SK-N-SH (cell line): ENCODE measurements around the gene USP48. TPM values are rescaled to one million over a fixed set of nuclear protein-coding genes. Genes with fewer than 3 reads are reported as not detected.

Experiments
- CTCF ChIA-PET: fragments of 300-600, 350-600 bp; formaldehyde crosslinking; extraction: SDS; loops from one replicate; lab custom pipeline; 2021; lab: Yijun Ruan, JAX
- POLR2A ChIA-PET: fragments of 350-600 bp; sonication (Branson Sonifier 250); formaldehyde crosslinking; extraction: SDS; loops from one replicate; lab custom pipeline; 2020; ENCODE audit warnings: antibody characterized with exemption, inconsistent platforms; lab: Yijun Ruan, JAX
- DNase-seq: peaks from one replicate; pipeline ENCODE4 v3.0.0; 2012
- H2AFZ ChIP-seq: fragments of 200-600 bp; sonication (generic); 2 replicates; pipeline ENCODE4 v1.8.1; 2016; ENCODE audit warnings: antibody characterized with exemption, mild to moderate bottlenecking, low read depth
- H3F3A ChIP-seq: fragments of 200-600 bp; sonication (generic); replicated peaks from 2 replicates; pipeline ENCODE3; 2016; ENCODE audit warnings: antibody characterized with exemption, mild to moderate bottlenecking; ENCODE audit not compliant: insufficient read depth
- H3K27ac ChIP-seq, 2 experiments: fragments of 200-500 bp in 1 of 2; fragments of 200-600 bp in 1 of 2; sonication (Bioruptor generic) in 1 of 2; sonication (generic), shearing (Covaris generic) in 1 of 2; 2 replicates each; pipeline versions ENCODE4 v1.5.1 to v1.6.1; 2014 to 2016; ENCODE audit warnings: low read depth in 2 of 2, inconsistent platforms in 1 of 2, low read length in 1 of 2, mild to moderate bottlenecking in 1 of 2, mixed read lengths in 1 of 2
- H3K27me3 ChIP-seq: fragments of 200-600 bp; sonication (generic), shearing (Covaris generic); 2 replicates; pipeline ENCODE4 v1.6.1; 2016; ENCODE audit warnings: mixed run types; ENCODE audit not compliant: insufficient read depth
- H3K36me3 ChIP-seq, 2 experiments: fragments of 200-500 bp in 1 of 2; fragments of 200-600 bp in 1 of 2; sonication (Bioruptor generic) in 1 of 2; sonication (generic) in 1 of 2; replicated peaks in 1 of 2; 2 replicates each; pipeline versions ENCODE3 to v1.5.1; 2014 to 2016; ENCODE audit warnings: low read length in 1 of 2, mild to moderate bottlenecking in 1 of 2; ENCODE audit not compliant: insufficient read depth in 2 of 2, control insufficient read depth in 1 of 2
- H3K4me1 ChIP-seq, 2 experiments: fragments of 200-500 bp in 1 of 2; fragments of 200-600 bp in 1 of 2; sonication (Bioruptor generic) in 1 of 2; sonication (generic), shearing (Covaris generic) in 1 of 2; 2 replicates each; pipeline versions ENCODE4 v1.5.1 to v1.6.1; 2014 to 2016; ENCODE audit warnings: low read depth in 1 of 2, low read length in 1 of 2, mixed run types in 1 of 2; ENCODE audit not compliant: insufficient read depth in 2 of 2, control insufficient read depth in 1 of 2
- H3K4me2 ChIP-seq: fragments of 200-600 bp; sonication (generic), shearing (Covaris generic); 2 replicates; pipeline ENCODE4 v1.6.1; 2017; ENCODE audit warnings: mixed run types
- H3K4me3 ChIP-seq, 2 experiments: fragments of 200-500 bp in 1 of 2; fragments of 200-600 bp in 1 of 2; sonication (Bioruptor generic) in 1 of 2; sonication (generic), shearing (Covaris generic) in 1 of 2; 2 replicates each; pipeline versions ENCODE4 v1.5.1 to v1.8.1; 2014 to 2016; ENCODE audit warnings: low read depth in 2 of 2, inconsistent platforms in 1 of 2, low read length in 1 of 2, mild to moderate bottlenecking in 1 of 2, mixed read lengths in 1 of 2, moderate library complexity in 1 of 2
- H3K79me2 ChIP-seq: fragments of 200-600 bp; sonication (generic); 2 replicates; pipeline ENCODE4 v1.8.1; 2017; ENCODE audit warnings: mild to moderate bottlenecking; ENCODE audit not compliant: insufficient read depth
- H3K9ac ChIP-seq: fragments of 200-600 bp; sonication (generic); 2 replicates; pipeline ENCODE4 v1.6.1; 2017; ENCODE audit warnings: mixed run types
- H3K9me2 ChIP-seq: fragments of 200-600 bp; sonication (generic); 2 replicates; pipeline ENCODE4 v1.6.1; 2017; ENCODE audit warnings: mixed run types
- H3K9me3 ChIP-seq: fragments of 200-600 bp; sonication (generic); 2 replicates; pipeline ENCODE4 v1.6.1; 2017; ENCODE audit warnings: mixed run types, mild to moderate bottlenecking, moderate library complexity
- H4K20me1 ChIP-seq: fragments of 200-600 bp; sonication (generic); 2 replicates; pipeline ENCODE4 v1.6.1; 2017; ENCODE audit warnings: mild to moderate bottlenecking, mixed run types; ENCODE audit not compliant: insufficient read depth
- CHD2 ChIP-seq: fragments of 150-350 bp; IDR thresholded peaks from 2 replicates; pipeline ENCODE4 v1.6.1; 2018; ENCODE audit warnings: low read length; ENCODE audit not compliant: partially characterized antibody
- CTCF ChIP-seq: fragments of 200-600 bp; sonication (generic); IDR thresholded peaks from 2 replicates; pipeline ENCODE4 v1.6.1; 2017; ENCODE audit warnings: antibody characterized with exemption, mild to moderate bottlenecking, moderate library complexity
- FOXJ3 ChIP-seq: sonication (generic); formaldehyde crosslinking; IDR thresholded peaks from 2 replicates; pipeline ENCODE4 v1.5.1; 2020; ENCODE audit warnings: mild to moderate bottlenecking, missing genetic modification reagents
- FOXM1 ChIP-seq: IDR thresholded peaks from 2 replicates; pipeline ENCODE4 v1.4.0; 2012; ENCODE audit warnings: low read depth, mild to moderate bottlenecking
- GABPA ChIP-seq: IDR thresholded peaks from 2 replicates; pipeline ENCODE4 v1.4.0; 2012; ENCODE audit warnings: low read depth, mild to moderate bottlenecking
- GATA2 ChIP-seq: sonication (generic); formaldehyde crosslinking; IDR thresholded peaks from 2 replicates; pipeline ENCODE4 v1.5.0; 2020; ENCODE audit warnings: mild to moderate bottlenecking, missing genetic modification reagents
- NRF1 ChIP-seq: IDR thresholded peaks from 2 replicates; pipeline ENCODE4 v1.6.1; 2012; ENCODE audit warnings: low read depth, mild to moderate bottlenecking, low read length
- REST ChIP-seq: IDR thresholded peaks from 2 replicates; pipeline ENCODE4 v1.6.1; 2012; ENCODE audit warnings: mild to moderate bottlenecking, low read depth, low read length, moderate library complexity
- RFX5 ChIP-seq: IDR thresholded peaks from 2 replicates; pipeline ENCODE4 v1.6.1; 2012; ENCODE audit warnings: mild to moderate bottlenecking, improper control_type of control experiment, low read length
- RXRA ChIP-seq: IDR thresholded peaks from 2 replicates; pipeline ENCODE4 v1.4.0; 2012; ENCODE audit warnings: low read depth, mild to moderate bottlenecking, borderline replicate concordance
- TAF1 ChIP-seq: IDR thresholded peaks from 2 replicates; pipeline ENCODE4 v1.6.1; 2012; ENCODE audit warnings: low read depth, mild to moderate bottlenecking, low read length, moderate library complexity, borderline replicate concordance
- TCF12 ChIP-seq: IDR thresholded peaks from 2 replicates; pipeline ENCODE4 v1.4.0; 2012
- ZBTB33 ChIP-seq: IDR thresholded peaks from 2 replicates; pipeline ENCODE4 v1.4.0; 2012; ENCODE audit warnings: low read depth, borderline replicate concordance
- WGBS: methylation state at CpG from one replicate; pipeline ENCODE4 v1.1.6; 2017; ENCODE audit warnings: low lambda C conversion rate; 5-methylcytosine and 5-hydroxymethylcytosine counted together
- polyA plus RNA-seq, 3 experiments: library from polyadenylated mRNA; depleted of rRNA; stranded (reverse); fragments of >200 nt; gene quantifications; 2 replicates each; pipeline ENCODE4 v1.2.3, GENCODE V29; 2012

The USP48 gene
- polyA plus RNA-seq, 1 of the 3 experiments (the other 2 are of a cell fraction), result 13.6 TPM

- 50% methylated on average over 6 of the region's 6 CpGs for WGBS
- H3K27ac ChIP-seq, result no peak overlapping the region
- H4K20me1 ChIP-seq, result no peaks in the 10 kb centered on the region
- no peaks in the 10 kb centered on the region for H3F3A ChIP-seq
- CTCF ChIA-PET, result interaction anchor here (1.5 kb wide), 1 partner anchor 13 kb away, joined by 6 read pairs; no protein-coding TSS in a partner anchor
- H3K9me3 ChIP-seq, result no peaks in the 10 kb centered on the region
- H3K9ac ChIP-seq, result no peak overlapping the region
- POLR2A ChIA-PET, result no interaction called here
- H3K79me2 ChIP-seq, result no peaks in the 10 kb centered on the region
- H2AFZ ChIP-seq, result no peak overlapping the region
- no peak overlapping the region for H3K4me2 ChIP-seq
- TF ChIP-seq GABPA (no peak), CHD2 (no peak), FOXJ3 (no peak), RXRA (no peak), RFX5 (no peak), NRF1 (no peak), TAF1 (no peak), ZBTB33 (no peak), TCF12 (no peak), CTCF (no peak), REST (no peak), GATA2 (CRISPR knock-in tag) (no peak), FOXM1 (no peak)
- no peaks in the 10 kb centered on the region for H3K9me2 ChIP-seq
- H3K4me3 ChIP-seq, result no peak overlapping the region
- H3K4me1 ChIP-seq, result no peaks in the 10 kb centered on the region
- H3K27me3 ChIP-seq, result no peaks in the 10 kb centered on the region
- no peaks in the 10 kb centered on the region for H3K36me3 ChIP-seq
- no peak for DNase-seq
Measured at GRCh38 chr1:21795075-21795474, 12.1 kb upstream of the USP48 start.
